ENCODE results near the gene PRR18. TPM values are rescaled to one million over a fixed set of nuclear protein-coding genes. Genes with fewer than 3 reads are reported as not detected.

PRR18 gene
- total and polyA plus RNA-seq, 2 donors from 2014 or later = 0.19 TPM; not detected in 1

DNA sequence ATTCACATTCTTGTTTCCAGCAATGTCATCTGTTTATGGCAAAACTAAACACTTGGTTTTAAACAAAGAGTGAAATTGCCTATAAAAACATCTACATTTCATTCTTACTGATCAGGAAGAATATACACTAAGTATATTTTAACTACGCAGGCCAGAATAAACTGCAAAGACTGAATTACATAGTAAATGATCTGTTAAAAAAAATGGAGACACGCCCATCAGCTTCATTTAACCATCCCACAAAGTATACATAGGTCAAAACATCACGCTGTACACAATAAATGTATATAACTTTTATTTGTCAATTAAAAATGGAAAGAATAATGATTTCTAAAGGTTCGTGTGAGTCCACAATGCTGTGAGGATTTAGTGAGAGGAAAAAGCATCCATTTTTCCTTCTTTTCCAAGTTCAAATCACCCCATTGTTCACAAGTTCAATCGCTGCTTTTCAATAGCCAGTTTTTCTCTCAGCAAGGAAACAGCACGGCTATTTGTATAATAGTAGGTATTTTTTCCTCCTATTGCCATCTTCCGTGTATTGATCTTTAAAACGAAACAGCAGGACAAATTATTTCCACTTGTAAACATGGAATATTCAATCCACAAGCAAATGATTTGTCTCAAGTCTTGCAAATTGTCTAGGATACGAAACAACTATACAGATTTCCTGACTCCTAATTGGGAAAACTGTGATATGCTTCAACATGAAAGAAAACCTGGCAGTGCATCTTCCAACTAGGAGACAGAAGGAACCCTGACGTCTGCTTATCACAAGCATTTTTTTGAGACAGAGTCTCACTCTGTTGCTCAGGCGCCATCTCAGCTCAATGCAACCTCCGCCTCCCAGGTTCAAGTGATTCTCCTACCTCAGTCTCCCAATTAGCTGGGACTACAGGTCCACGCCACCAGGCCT, 23.6 kb upstream of the PRR18 start:
- TF ChIP-seq, protein P1, sequence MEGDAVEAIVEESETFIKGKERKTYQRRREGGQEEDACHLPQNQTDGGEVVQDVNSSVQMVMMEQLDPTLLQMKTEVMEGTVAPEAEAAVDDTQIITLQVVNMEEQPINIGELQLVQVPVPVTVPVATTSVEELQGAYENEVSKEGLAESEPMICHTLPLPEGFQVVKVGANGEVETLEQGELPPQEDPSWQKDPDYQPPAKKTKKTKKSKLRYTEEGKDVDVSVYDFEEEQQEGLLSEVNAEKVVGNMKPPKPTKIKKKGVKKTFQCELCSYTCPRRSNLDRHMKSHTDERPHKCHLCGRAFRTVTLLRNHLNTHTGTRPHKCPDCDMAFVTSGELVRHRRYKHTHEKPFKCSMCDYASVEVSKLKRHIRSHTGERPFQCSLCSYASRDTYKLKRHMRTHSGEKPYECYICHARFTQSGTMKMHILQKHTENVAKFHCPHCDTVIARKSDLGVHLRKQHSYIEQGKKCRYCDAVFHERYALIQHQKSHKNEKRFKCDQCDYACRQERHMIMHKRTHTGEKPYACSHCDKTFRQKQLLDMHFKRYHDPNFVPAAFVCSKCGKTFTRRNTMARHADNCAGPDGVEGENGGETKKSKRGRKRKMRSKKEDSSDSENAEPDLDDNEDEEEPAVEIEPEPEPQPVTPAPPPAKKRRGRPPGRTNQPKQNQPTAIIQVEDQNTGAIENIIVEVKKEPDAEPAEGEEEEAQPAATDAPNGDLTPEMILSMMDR (IDR thresholded peaks at IDR 0.05; ENCODE audit: borderline replicate concordance, extremely low read depth, insufficient read depth) = no peak
- no peaks in the 10 kb centered on the region for H3K9me3 ChIP-seq (ENCODE audit: control insufficient read depth in 2 of 3, insufficient read depth in 1 of 3, low read length in 3 of 3)
- peaks cover 2 to 9% (median 4%) of the 10 kb centered on the region in 3 donors for H3K36me3 ChIP-seq (ENCODE audit: control insufficient read depth in 2 of 3, insufficient read depth in 3 of 3, low read length in 3 of 3)
- peaks cover 0 to 2% (median 0%) of the 10 kb centered on the region in 3 donors for H3K4me1 ChIP-seq (ENCODE audit: control insufficient read depth in 2 of 3, insufficient read depth in 2 of 3, low read depth in 1 of 3, low read length in 3 of 3)
- intact Hi-C loops (cut with DNase I) = no loop called here
- H3K9ac ChIP-seq (ENCODE audit: low read length in 3 of 3) = no peak overlapping the region
- no peak overlapping the region for H3K27ac ChIP-seq (ENCODE audit: low read depth in 2 of 2, low read length in 2 of 2)
- DNase-seq (no peak), FAIRE-seq (no peak)
- H3K27me3 ChIP-seq (ENCODE audit: control insufficient read depth, insufficient read depth, low read length) = no peaks in the 10 kb centered on the region
- no peak overlapping the region for H3K4me3 ChIP-seq (ENCODE audit: low read length in 3 of 3)

DNA sequence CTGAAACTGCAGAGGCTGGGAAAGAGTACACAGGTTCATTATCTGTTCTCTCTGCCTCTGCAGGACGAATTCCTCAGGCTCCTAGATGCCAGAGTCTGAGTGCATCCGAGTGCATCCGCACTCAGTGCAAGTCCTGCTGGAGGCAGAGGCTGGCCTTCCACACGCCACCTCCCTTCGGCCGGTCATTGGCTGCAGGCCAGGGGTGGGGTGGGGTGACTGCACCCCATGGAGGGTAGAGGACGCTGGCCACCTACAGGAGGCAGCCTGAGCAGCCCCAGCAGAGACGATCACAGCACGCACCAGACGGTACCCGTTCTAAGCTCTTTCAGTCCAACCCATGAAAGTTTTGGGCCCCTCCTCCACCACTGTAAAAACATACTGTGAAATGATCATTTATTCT, 22.4 kb upstream of the PRR18 start:
- FAIRE-seq (no peak), DNase-seq (peak in 4 of 5 donors; percentile 19 to 54 (median 48))
- H3K4me3 ChIP-seq (ENCODE audit: low read length in 3 of 3) = no peak overlapping the region
- no peak overlapping the region for H3K9ac ChIP-seq (ENCODE audit: low read length in 3 of 3)
- peaks cover 0 to 2% (median 0%) of the 10 kb centered on the region in 3 donors for H3K4me1 ChIP-seq (ENCODE audit: control insufficient read depth in 2 of 3, insufficient read depth in 2 of 3, low read depth in 1 of 3, low read length in 3 of 3)
- H3K36me3 ChIP-seq (ENCODE audit: control insufficient read depth in 2 of 3, insufficient read depth in 3 of 3, low read length in 3 of 3) = peaks cover 2 to 13% (median 8%) of the 10 kb centered on the region in 3 donors
- H3K27me3 ChIP-seq (ENCODE audit: control insufficient read depth, insufficient read depth, low read length) = no peaks in the 10 kb centered on the region
- TF ChIP-seq, protein P1 (IDR thresholded peaks at IDR 0.05; ENCODE audit: borderline replicate concordance, extremely low read depth, insufficient read depth) = peak; percentile 9
- H3K9me3 ChIP-seq (ENCODE audit: control insufficient read depth in 2 of 3, insufficient read depth in 1 of 3, low read length in 3 of 3) = no peaks in the 10 kb centered on the region
- intact Hi-C loops (cut with DNase I) = no loop called here
- H3K27ac ChIP-seq (ENCODE audit: low read depth in 2 of 2, low read length in 2 of 2) = no peak overlapping the region

DNA sequence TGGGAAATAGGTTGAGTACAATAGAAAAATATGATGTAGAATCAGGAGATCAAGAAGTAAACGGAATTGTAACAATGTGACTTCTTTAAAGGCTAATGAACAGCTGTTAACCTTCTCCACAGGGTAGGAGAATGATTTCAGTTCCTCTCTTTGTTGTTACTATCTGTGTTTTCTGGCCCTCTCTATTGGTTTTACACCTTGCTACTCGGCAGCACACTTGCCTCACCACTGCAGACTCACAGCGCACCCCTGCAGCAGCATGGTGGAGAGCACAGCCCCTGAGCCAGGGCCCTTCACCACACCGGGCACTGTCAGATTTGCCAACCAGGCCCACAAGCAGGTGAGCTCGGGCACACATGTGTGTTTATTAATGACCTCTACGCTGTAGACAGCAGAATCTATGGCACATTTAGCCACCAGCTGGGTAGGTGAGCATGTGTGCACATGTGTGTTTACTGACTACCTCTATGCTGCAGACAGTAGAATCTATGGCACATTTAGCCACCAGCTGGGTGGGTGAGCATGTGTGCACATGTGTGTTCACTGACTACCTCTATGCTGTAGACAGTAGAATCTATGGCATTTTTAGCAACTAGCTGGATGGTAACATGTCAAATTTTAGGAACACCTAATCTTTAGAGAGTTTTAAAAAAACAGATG, 17.3 kb upstream of the PRR18 start:
- H3K9ac ChIP-seq (ENCODE audit: low read length in 3 of 3) = no peak overlapping the region
- TF ChIP-seq, protein P1 (IDR thresholded peaks at IDR 0.05; ENCODE audit: borderline replicate concordance, extremely low read depth, insufficient read depth) = no peak
- H3K9me3 ChIP-seq (ENCODE audit: control insufficient read depth in 2 of 3, insufficient read depth in 1 of 3, low read length in 3 of 3) = no peaks in the 10 kb centered on the region
- H3K27ac ChIP-seq (ENCODE audit: low read depth in 2 of 2, low read length in 2 of 2) = no peak overlapping the region
- no peak for FAIRE-seq
- no peak overlapping the region for H3K4me3 ChIP-seq (ENCODE audit: low read length in 3 of 3)
- intact Hi-C loops (cut with DNase I) = no loop called here
- no peaks in the 10 kb centered on the region for H3K4me1 ChIP-seq (ENCODE audit: control insufficient read depth in 2 of 3, insufficient read depth in 2 of 3, low read depth in 1 of 3, low read length in 3 of 3)
- no peak for DNase-seq
- peaks cover 7 to 25% (median 23%) of the 10 kb centered on the region in 3 donors for H3K36me3 ChIP-seq (ENCODE audit: control insufficient read depth in 2 of 3, insufficient read depth in 3 of 3, low read length in 3 of 3)
- no peaks in the 10 kb centered on the region for H3K27me3 ChIP-seq (ENCODE audit: control insufficient read depth, insufficient read depth, low read length)

All from kidney (tissue), 14 donors.